Left lung (tissue), 14 donors: ENCODE results near the gene WDR90. TPM values are rescaled to one million over a fixed set of nuclear protein-coding genes. Genes with fewer than 3 reads are reported as not detected.

Experiments
- ATAC-seq: fragments of 200-7000 bp; cut with Tn5 transposase; one replicate; pipeline ENCODE4 v1.9.1; 2020; ENCODE audit warnings: moderate library complexity
- DNase-seq, 4 donors: peaks; one replicate each; pipeline ENCODE4 v3.0.0-alpha.2; 2013 to 2020
- H3K27ac ChIP-seq, 2 donors: fragments of 200-600 bp; sonication (generic) in 1 of 2; one replicate each; pipeline versions ENCODE4 v1.5.0 to v1.8.0; 2020 to 2021
- H3K27me3 ChIP-seq, 2 donors: fragments of 200-600 bp; sonication (generic) in 1 of 2; one replicate each; pipeline versions ENCODE4 v1.5.0 to v1.8.0; 2020 to 2021
- H3K36me3 ChIP-seq, 2 donors: fragments of 200-600 bp; sonication (generic) in 1 of 2; one replicate each; pipeline versions ENCODE4 v1.5.0 to v1.8.0; 2020 to 2021
- H3K4me1 ChIP-seq, 2 donors: fragments of 200-600 bp; one replicate each; pipeline ENCODE4 v1.8.0; 2021
- H3K4me3 ChIP-seq, 2 donors: fragments of 200-600 bp; sonication (generic) in 1 of 2; one replicate each; pipeline versions ENCODE4 v1.5.0 to v1.8.0; 2020 to 2021; ENCODE audit warnings: mild to moderate bottlenecking in 1 of 2
- H3K9me3 ChIP-seq, 2 donors: fragments of 200-600 bp; sonication (generic) in 1 of 2; one replicate each; pipeline versions ENCODE4 v1.5.0 to v1.8.0; 2020 to 2021
- intact Hi-C, 2 donors: fragments of 100-400 bp; cut with DNase I; formaldehyde crosslinking; loops; one replicate each; pipeline versions ENCODE4 v1.11.2 to v1.14.2; 2022
- long read RNA-seq, 12 donors: library from polyadenylated mRNA in 2 of 12; unstranded in 2 of 12; transcript quantifications; one replicate each; pipeline ENCODE4 v2.0.0 and lab custom pipeline, GENCODE V29; 2019 to 2026
- polyA plus RNA-seq, 6 donors: library from polyadenylated mRNA; unstranded; fragments of 120-200 nt; gene quantifications; one replicate each; pipeline ENCODE4 v1.2.1, GENCODE V29; 2013; ENCODE audit not compliant: insufficient read length in 6 of 6
- total RNA-seq, 2 donors: library from RNA; stranded (reverse); fragmentation: NEBNext Ultra II Directional; extraction: Animal tissue kit (Norgen Biotek cat#: 25700); gene quantifications; one replicate each; pipeline ENCODE4 v1.2.1, GENCODE V29; 2021
- TF ChIP-seq, protein P1 (sequence below), 2 donors: fragments of 200-600 bp; sonication (generic) in 1 of 2; IDR thresholded peaks; one replicate each; pipeline versions ENCODE4 v1.5.0 to v1.8.0; 2021; ENCODE audit warnings: antibody characterized with exemption in 2 of 2
- donor health status: DM: no; HTN: yes; CAD: no.
- donor health status: DM: no; HTN: no; CAD: no.

Gene WDR90
- total RNA-seq (10 to 100 TPM; 27.3 to 41.3 TPM), polyA plus RNA-seq (10 to 100 TPM; 39.1 to 63.0 (median 44.4) TPM)
- long read RNA-seq, donor 1, partial matches to known transcripts = 36 of 38 reads
- long read RNA-seq, donor 1, other reads (novel, unspliced or antisense) = 0 of 38 reads
- long read RNA-seq, donor 2, partial matches to known transcripts = 12 of 14 reads
- long read RNA-seq, donor 2, other reads (novel, unspliced or antisense) = 0 of 14 reads
- long read RNA-seq, donor 3, partial matches to known transcripts = 12 of 14 reads
- long read RNA-seq, donor 3, other reads (novel, unspliced or antisense) = 0 of 14 reads
- long read RNA-seq, donor 4 = 0 reads
- long read RNA-seq, donor 5, partial matches to known transcripts = 26 of 29 reads
- long read RNA-seq, donor 5, other reads (novel, unspliced or antisense) = 0 of 29 reads
- long read RNA-seq, donor 6, partial matches to known transcripts = 7 of 8 reads
- long read RNA-seq, donor 6, other reads (novel, unspliced or antisense) = 0 of 8 reads
- long read RNA-seq, donor 7, partial matches to known transcripts = 20 of 21 reads
- long read RNA-seq, donor 7, other reads (novel, unspliced or antisense) = 0 of 21 reads
- long read RNA-seq, donor 8, partial matches to known transcripts = 33 of 35 reads
- long read RNA-seq, donor 8, other reads (novel, unspliced or antisense) = 0 of 35 reads
- long read RNA-seq, donor 9 = 0 reads
- long read RNA-seq, donor 10, partial matches to known transcripts = 0 of 2 reads
- long read RNA-seq, donor 10, other reads (novel, unspliced or antisense) = 1 of 2 reads
- long read RNA-seq, donor 11 = 0 reads
- long read RNA-seq, donor 12, partial matches to known transcripts = 0 of 4 reads
- long read RNA-seq, donor 12, other reads (novel, unspliced or antisense) = 0 of 4 reads

DNA sequence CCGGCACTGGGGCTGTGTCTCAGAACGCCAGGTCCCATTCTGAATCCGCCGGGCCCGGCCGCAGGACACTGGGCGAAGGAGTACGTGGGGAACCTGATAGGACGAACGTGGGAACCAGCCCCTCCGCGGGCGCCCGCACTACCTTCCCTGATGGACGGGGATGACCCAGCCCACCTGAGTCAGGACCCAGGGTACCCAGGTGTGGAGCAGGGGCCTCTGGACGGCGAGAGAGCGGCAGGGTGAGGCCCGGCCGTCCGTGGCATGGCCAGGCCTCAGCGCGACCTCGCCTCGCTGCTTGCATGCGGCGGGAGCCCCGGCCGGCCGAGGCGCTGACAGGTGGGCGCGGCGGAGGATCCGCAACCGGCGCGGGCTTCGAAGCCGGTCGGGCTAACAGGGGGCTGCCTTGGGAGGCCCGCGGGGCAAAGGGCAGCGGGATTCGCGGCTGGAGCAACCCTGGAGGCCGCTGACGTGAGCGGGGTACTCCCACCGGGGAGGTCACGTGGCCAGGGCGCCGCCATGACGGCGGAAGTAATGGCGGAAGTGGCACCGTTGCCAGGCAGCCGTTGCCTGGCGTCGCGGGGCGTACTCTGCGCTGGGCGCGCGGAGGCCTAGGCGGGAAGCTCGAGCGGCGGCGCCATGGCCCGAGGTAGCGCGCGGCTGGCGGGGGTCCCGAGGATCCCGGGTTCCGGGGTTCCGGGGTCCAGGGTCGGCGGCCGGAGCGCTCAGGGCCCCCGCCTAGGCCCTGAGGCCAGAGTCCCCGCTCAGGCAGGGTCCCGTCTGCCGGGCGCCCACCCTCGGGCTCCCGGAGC is at the start of gene WDR90:
TSS of gene WDR90 (plus strand) at position 585 of the 809 bp plus-strand sequence. CDS start at position 637, 52 bp downstream.
- Histone ChIP-seq H3K27me3 (no peaks in the 10 kb centered on the region), H3K4me3 (peak within 1 kb of the TSS; percentile 79 to 90), H3K4me1 (peaks cover 19 to 54% of the 10 kb centered on the region in 2 donors), H3K36me3 (peaks cover 0 to 35% of the 10 kb centered on the region in 2 donors), H3K27ac (peak within 1 kb of the TSS; percentile 83 to 88), H3K9me3 (no peaks in the 10 kb centered on the region)
- TF ChIP-seq, protein P1, sequence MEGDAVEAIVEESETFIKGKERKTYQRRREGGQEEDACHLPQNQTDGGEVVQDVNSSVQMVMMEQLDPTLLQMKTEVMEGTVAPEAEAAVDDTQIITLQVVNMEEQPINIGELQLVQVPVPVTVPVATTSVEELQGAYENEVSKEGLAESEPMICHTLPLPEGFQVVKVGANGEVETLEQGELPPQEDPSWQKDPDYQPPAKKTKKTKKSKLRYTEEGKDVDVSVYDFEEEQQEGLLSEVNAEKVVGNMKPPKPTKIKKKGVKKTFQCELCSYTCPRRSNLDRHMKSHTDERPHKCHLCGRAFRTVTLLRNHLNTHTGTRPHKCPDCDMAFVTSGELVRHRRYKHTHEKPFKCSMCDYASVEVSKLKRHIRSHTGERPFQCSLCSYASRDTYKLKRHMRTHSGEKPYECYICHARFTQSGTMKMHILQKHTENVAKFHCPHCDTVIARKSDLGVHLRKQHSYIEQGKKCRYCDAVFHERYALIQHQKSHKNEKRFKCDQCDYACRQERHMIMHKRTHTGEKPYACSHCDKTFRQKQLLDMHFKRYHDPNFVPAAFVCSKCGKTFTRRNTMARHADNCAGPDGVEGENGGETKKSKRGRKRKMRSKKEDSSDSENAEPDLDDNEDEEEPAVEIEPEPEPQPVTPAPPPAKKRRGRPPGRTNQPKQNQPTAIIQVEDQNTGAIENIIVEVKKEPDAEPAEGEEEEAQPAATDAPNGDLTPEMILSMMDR (IDR thresholded peaks at IDR 0.05) = no peak
- intact Hi-C loops = no loop called here
- ATAC-seq = peak; percentile 92
- peak; percentile 86 to 98 (median 95) for DNase-seq

DNA sequence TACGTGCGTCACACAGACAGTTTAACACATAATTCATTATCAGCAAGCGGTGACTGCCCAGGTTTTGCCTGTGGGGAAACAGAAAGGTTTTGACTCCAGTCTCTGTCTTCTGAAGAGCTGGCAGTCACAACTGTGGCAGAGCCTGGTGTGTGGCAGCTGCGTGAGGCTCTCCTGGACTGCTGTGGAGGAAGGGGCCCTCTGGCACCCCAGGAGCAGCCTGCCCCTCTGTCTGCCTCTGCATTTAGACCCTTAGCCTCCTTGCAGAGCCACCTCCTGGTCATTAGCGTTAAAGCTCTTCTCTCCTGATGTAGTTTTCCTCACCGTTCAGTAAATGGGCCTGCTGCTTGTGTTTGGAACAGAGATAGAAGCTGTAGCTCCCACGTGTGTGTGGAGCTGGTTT is 48.4 kb upstream of the WDR90 start:
- H3K4me1 ChIP-seq = peaks cover 0 to 12% of the 10 kb centered on the region in 2 donors
- H3K27me3 ChIP-seq = no peaks in the 10 kb centered on the region
- intact Hi-C loops = no loop called here
- TF ChIP-seq, protein P1 (IDR thresholded peaks at IDR 0.05) = no peak
- H3K36me3 ChIP-seq = peaks cover 0 to 21% of the 10 kb centered on the region in 2 donors
- no peak overlapping the region for H3K27ac ChIP-seq
- DNase-seq (no peak), ATAC-seq (no peak)
- H3K4me3 ChIP-seq = no peak overlapping the region
- H3K9me3 ChIP-seq = peaks cover 0 to 6% of the 10 kb centered on the region in 2 donors

DNA sequence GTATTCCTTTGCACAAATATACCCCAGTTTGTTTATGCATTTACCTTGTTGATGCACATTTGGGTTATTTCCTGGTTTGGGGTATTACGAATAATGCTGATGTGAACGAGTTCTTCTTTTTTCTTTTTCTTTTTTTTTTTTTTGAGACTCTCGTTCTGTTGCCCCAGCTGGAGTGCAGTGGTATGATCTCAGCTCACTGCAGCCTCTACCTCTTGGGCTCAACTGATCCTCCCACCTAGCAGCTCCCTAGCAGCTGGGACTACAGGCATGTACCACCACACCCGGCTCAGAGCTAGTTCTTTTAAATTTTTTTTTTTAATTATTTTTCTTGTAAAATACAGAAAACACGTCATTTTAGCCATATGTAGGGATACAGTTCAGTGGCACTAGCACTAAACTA is 45.2 kb upstream of the WDR90 start:
- Histone ChIP-seq H3K4me1 (no peaks in the 10 kb centered on the region), H3K27ac (no peak overlapping the region), H3K9me3 (peaks cover 0 to 6% of the 10 kb centered on the region in 2 donors), H3K4me3 (no peak overlapping the region), H3K36me3 (peaks cover 0 to 18% of the 10 kb centered on the region in 2 donors), H3K27me3 (no peaks in the 10 kb centered on the region)
- ATAC-seq (no peak), DNase-seq (no peak)
- intact Hi-C loops = no loop called here
- TF ChIP-seq, protein P1 (IDR thresholded peaks at IDR 0.05) = no peak

DNA sequence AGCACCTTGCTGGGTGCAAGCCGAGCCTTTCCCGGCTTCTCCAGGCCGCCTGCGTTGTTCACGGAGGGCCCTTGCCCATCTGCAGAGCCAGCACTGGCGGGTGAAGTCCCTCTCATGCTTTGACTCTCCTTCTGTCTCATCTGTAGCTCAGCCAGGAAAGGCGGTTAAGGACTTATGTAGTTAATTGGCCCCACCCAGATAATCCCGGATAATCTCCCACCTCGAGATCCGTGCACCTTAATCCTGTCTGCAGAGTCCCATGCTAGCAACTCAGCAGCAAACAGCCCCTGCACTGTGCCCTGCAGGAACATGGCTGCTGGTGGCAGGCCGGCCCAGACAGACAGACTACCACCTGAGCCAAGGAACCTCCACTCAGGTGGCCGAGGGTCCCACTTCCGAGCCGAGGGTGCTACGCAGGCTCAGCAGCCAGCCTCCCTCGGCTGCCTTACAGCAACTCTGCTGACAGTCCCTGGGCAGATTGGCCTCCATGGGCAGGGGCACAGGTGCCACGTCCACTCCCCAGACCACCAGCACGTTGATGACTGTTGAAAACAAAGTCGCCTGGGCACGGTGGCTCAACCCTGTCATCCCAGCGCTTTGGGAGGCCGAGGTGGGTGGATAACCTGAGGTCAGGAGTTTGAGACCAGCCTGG is 42.4 kb upstream of the WDR90 start:
- peak in 1 of 4 donors; percentile 72 for DNase-seq
- TF ChIP-seq, protein P1 (IDR thresholded peaks at IDR 0.05) = no peak
- Histone ChIP-seq H3K4me3 (no peak overlapping the region), H3K9me3 (peaks cover 0 to 6% of the 10 kb centered on the region in 2 donors), H3K36me3 (no peaks in the 10 kb centered on the region), H3K27ac (no peak overlapping the region), H3K27me3 (no peaks in the 10 kb centered on the region), H3K4me1 (peaks cover 0 to 9% of the 10 kb centered on the region in 2 donors)
- no peak for ATAC-seq
- intact Hi-C loops = no loop called here
